GM18519 (cell line): Measurements from ENCODE around the gene SLC35F2.
"Not testable (repeated sequence)": the region's sequence is repeated elsewhere in the genome, so short reads cannot be mapped to it uniquely, and the experiment has no call there.

Source experiments
- ATAC-seq: cut with Tn5 transposase; IDR thresholded peaks from one replicate; pipeline ENCODE4 v1.9.1; 2021; ENCODE audit warnings: mild to moderate bottlenecking, moderate library complexity; ENCODE audit not compliant: unreplicated experiment, low FRiP score

The SLC35F2 gene

GRCh38 chr11:107842412-107843100 lies 16.0 kb downstream of the SLC35F2 start:
- ATAC-seq, result no peak

DNA sequence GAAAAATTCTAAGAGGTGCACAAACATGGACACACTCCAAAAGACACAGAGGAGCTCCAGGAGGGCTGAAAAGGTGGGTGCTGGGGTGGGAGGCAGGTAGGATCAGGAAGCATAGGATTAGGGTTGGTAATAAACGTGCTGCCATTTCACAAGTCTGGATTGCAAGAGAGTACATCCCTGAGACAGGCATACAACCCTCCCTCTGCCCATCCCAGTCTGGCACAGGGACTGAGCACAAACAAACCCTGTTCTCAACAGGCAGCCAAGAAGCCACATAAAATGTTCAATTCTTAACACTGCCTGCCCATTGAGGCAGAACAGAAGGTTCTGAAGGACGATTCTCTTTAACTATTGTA lies 18.5 kb downstream of the SLC35F2 start:
- peak; percentile 12 for ATAC-seq

- ATAC-seq, result no peak
Observed at GRCh38 chr11:107836851-107837250, 21.7 kb downstream of the SLC35F2 start.

- no peak for ATAC-seq
Observed at GRCh38 chr11:107834995-107835394, 23.6 kb downstream of the SLC35F2 start.

DNA sequence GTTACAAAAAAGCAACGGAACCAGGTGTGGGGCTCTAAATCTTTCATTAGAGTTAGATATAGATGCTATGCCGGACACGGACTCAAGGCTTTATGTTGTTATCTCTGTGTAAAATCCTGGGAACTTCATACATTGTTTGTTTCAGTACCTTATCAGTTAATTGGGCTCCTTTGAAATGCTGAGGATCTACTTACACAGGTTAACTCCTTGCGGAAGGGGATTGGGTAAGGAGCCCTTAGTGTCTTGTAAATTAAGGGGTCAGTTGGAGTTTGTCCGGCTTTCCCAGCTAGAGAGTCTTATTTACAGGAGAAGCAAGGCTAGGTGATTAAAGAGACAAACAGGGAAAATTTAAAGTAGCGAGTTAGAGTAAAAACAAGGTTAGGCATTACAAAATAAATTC lies 24.7 kb downstream of the SLC35F2 start:
- ATAC-seq, result not testable (repeated sequence)

DNA sequence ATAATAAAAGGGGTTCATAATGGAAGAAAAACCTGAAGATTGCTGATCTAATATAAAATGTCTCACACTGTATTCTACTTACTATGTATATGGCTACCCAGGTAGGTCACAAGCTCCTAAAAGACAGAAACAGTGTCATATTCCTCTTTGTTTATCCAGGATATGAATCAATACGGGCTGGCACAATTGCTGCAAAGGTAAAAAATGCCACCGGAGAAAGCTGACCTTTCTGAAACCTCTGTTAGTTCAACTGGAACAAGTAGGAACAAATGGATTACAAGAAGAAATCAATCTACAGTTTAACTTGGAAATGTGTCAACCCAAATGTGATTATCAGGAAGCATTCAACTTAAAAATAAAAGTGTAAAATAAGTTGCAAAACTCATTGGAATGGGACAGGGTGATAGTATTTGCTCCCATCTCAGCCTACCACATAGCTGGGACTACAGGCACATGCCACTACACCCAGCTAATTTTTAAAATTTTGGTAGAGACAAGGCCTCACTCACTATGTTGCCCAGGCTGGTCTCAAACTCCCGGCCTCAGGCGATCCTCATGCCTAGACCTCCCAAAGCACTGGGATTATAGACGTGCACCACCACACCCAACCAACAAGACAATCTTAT lies 27.6 kb downstream of the SLC35F2 start:
- ATAC-seq, result no peak

DNA sequence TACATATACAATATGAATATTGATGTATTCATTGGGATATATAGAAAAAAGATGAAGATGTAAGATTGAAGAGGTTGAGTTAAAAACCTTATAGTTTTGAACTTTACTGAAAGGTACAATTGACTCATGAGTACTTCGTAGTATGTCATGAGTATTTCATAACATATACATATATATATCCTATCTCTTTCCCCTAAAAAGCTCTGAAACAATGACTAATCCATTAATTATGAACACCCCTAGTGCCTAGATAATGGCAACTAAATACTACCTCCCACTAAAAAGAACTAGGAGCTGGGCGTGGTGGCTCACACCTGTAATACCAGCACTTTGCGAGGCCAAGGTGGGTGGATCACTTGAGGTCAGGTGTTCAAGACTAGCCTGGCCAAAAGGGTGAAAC lies 31.5 kb downstream of the SLC35F2 start:
- ATAC-seq, result no peak

DNA sequence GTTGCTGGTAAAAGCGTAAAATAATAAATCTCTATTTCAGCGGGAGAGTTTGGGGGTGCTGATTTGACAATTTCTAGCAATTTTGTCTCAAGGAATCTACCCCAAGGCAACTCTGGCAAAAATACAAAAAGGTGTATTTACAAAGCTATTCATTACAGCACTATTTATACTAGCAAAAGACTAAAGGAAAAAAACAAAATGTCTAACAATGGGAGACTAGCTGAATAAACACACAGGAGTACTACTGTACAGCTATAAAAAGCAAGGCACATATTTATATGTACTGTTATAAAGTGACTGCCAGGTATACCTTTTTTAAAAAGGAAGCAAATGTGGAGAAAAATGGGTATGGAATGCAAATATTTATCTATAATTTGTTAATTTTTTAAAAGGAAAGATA lies 32.7 kb downstream of the SLC35F2 start:
- no peak for ATAC-seq

- ATAC-seq, result no peak
Observed at GRCh38 chr11:107824668-107825369, 33.8 kb downstream of the SLC35F2 start.

- no peak for ATAC-seq
Observed at GRCh38 chr11:107821199-107821927, 37.2 kb downstream of the SLC35F2 start.

- ATAC-seq, result no peak
Observed at GRCh38 chr11:107819361-107820014, 39.1 kb downstream of the SLC35F2 start.

DNA sequence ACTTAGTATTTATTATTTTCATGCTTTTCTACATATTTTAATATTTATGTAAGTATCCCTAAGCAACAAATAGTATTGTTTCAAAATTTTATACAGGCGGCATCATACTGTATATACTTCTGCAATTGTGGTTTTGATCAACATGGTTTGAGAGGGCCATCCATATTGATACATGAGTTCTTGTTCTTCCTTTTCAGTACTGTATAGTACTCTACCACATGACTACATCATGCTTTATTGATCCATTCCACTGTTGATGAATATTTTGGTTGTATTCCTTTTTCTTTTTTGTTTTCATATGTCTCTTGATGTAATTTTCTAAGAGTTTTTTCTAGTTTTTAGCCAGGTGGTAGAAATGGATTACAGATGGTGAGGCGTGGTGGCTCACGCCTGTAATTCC lies 40.1 kb downstream of the SLC35F2 start:
- no peak for ATAC-seq

DNA sequence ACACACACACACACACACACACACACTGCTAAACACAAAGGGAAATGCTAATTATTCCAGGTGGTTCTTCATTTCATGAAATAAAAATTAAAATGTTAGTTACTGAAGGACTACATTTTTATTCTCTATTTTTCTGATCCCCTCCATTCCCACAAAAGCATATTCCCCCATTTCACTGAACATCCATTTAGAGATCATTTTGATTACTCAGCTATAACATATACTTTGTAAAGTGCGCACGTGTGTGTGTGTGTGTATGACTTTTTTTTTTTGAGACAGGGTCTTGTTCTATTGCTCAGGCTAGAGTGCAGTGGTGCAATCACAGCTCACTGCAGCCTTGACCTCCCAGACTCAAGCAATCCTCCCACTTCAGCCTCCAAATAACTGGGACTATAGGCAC lies 42.6 kb downstream of the SLC35F2 start:
- no peak for ATAC-seq

DNA sequence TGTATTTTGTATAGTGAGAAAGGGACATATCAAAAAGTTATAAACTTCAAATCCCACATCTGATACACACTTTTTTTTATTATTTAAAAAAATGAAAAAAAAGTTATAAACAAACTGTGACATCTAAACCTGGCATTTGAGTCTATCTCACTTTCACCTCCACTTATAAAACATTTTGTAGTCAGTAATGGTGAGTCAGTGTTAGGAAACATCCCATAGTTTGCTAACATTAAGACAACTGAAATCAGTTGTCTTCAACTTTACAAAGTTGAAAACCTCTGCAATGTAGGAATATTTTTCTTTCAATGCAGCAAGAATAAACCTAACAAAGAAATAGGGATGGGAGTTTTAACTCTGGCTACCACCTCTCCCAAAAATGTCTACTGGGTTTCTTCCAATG lies 47.7 kb downstream of the SLC35F2 start:
- ATAC-seq, result no peak

DNA sequence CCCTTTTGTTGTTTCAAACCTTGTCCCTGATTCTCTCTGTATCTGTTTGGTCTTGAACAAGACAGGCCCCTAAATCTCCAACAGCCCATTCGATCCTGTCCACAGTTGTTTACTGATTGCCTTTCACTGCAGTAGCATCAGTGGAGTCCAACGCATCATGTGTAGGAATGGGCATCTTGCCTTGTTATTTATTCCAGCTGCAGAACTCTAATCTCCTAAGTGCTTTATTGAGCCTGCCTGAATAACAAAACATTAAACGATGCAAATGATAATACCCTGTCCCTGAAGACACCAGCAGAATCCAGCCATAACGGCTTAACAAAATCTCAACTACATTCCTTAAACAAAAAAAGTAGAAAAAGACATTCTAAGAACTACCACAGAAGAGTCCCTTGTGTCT lies 50.1 kb downstream of the SLC35F2 start:
- no peak for ATAC-seq

DNA sequence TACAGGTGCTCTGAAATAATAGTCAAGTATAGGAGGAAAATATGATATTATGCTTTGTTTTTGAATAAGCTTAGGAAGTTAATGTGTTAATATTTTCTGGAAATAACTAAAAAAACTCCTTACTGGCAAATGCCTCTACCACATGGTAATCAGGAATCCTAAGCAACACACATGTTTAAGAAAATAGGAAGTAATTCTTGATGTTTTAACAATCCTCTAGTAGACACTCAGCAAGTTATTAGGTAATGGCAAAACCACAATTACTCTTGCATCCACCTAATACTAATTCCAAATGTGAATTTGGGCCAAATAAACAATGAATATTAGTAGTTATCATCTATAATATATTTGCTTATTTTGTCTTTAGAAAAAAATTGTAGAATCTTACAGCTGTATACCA lies 53.6 kb downstream of the SLC35F2 start:
- no peak for ATAC-seq

GRCh38 chr11:107804211-107804610 lies 54.4 kb downstream of the SLC35F2 start:
- ATAC-seq, result no peak

DNA sequence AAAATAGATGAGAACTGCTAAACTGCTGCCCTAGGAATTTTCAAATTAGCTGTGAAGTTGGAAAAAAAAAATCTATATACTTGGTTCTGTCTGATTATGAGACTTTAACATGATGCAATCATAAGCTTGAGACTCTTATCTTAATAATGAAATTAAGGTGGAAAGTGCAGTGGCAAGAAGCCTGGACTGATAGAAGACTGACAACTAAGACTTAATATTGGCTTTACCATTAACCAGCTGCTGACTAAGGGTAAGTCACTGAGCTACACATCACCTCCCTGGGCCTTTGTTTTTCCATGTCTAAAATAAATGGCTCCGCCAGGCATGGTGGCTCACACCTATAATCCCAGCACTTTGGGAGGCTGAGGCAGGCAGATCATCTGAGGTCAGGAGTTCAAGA lies 56.9 kb downstream of the SLC35F2 start:
- no peak for ATAC-seq

- ATAC-seq, result peak; percentile 80
Observed at GRCh38 chr11:107799218-107799859, 59.2 kb downstream of the SLC35F2 start.

- no peak for ATAC-seq
Observed at GRCh38 chr11:107792049-107792443, 66.5 kb downstream of the SLC35F2 start.
